Kidney capillary endothelial cell (primary cell): ENCODE measurements around the gene EMP2.
"Not testable (repeated sequence)": the region's sequence is repeated elsewhere in the genome, so short reads cannot be mapped to it uniquely, and the experiment has no call there.

ENCODE experiments used
- DNase-seq: peaks from one replicate; pipeline ENCODE4 v3.0.0-alpha.2; 2018; ENCODE audit warnings: low spot score

EMP2 gene

GRCh38 chr16:10578474-10579316 is 1.7 kb downstream of the EMP2 start:
- no peak for DNase-seq

- DNase-seq: no peak
Measured at GRCh38 chr16:10577305-10578202, 2.8 kb downstream of the EMP2 start.

GRCh38 chr16:10576390-10577304 is 3.8 kb downstream of the EMP2 start:
- no peak for DNase-seq

- DNase-seq: no peak
Measured at GRCh38 chr16:10575506-10576130, 4.8 kb downstream of the EMP2 start.

GRCh38 chr16:10572611-10573010 is 7.8 kb downstream of the EMP2 start:
- no peak for DNase-seq

- DNase-seq: no peak
Measured at GRCh38 chr16:10571354-10571753, 9.0 kb downstream of the EMP2 start.

GRCh38 chr16:10569621-10570020 is 10.8 kb downstream of the EMP2 start:
- DNase-seq: no peak

GRCh38 chr16:10566613-10567012 is 13.8 kb downstream of the EMP2 start:
- no peak for DNase-seq

- DNase-seq: no peak
Measured at GRCh38 chr16:10565167-10565566, 15.2 kb downstream of the EMP2 start.

GRCh38 chr16:10564591-10564990 is 15.8 kb downstream of the EMP2 start:
- DNase-seq: no peak

GRCh38 chr16:10562361-10562899 is 18.0 kb downstream of the EMP2 start:
- no peak for DNase-seq

GRCh38 chr16:10561425-10561824 is 19.0 kb downstream of the EMP2 start:
- no peak for DNase-seq

GRCh38 chr16:10561001-10561400 is 19.4 kb downstream of the EMP2 start:
- DNase-seq: no peak

- DNase-seq: not testable (repeated sequence)
Measured at GRCh38 chr16:10559792-10560191, 20.6 kb downstream of the EMP2 start.

- DNase-seq: no peak
Measured at GRCh38 chr16:10558746-10559641, 21.4 kb downstream of the EMP2 start.

GRCh38 chr16:10558305-10558704 is 22.1 kb downstream of the EMP2 start:
- no peak for DNase-seq

- no peak for DNase-seq
Measured at GRCh38 chr16:10557750-10558149, 22.6 kb downstream of the EMP2 start.

GRCh38 chr16:10556236-10556635 is 24.2 kb downstream of the EMP2 start:
- no peak for DNase-seq

GRCh38 chr16:10554569-10554968 is 25.8 kb downstream of the EMP2 start:
- DNase-seq: no peak

- DNase-seq: peak; percentile 21
Measured at GRCh38 chr16:10552998-10553491, 27.4 kb downstream of the EMP2 start.
